ENCODE data around the gene GNA14. TPM values are rescaled to one million over a fixed set of nuclear protein-coding genes. Genes with fewer than 3 reads are reported as not detected.

The GNA14 gene
- total and polyA plus RNA-seq, 12 donors: 1.7 to 11.9 (median 2.9) TPM

DNA sequence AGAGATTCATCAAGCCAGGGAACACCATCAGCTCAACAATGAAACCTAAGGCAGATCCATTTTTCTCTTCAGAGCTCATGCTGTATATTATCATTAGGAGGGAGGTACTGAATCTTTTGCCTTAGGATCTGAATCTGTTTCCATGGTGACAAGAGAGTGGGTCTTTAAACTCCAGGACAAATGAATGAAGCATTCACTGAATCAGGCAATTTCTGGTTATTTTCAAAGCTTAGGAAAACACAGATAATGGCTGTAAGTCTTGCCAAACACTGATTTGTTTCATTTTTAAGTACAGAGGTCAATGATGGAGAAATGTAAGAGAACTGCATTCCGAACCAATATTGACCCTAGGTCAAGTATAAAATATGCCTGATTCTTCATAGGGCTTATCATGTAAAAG is 84.9 kb downstream of the GNA14 start:
- 18 to 52% (median 28%) methylated on average over 1 of the region's 1 CpG for WGBS, 4 donors
- intact Hi-C loops (cut with DNase I): loop anchor here in 1 of 2 donors (10.0 kb wide), 1 partner anchor 72 kb away; no protein-coding TSS in a partner anchor
- peaks cover 4 to 12% of the 10 kb centered on the region in 2 donors for H3K4me1 ChIP-seq (replicated peaks in 1 of 2)
- H3K27me3 ChIP-seq: no peaks in the 10 kb centered on the region
- no peak overlapping the region for H3K27ac ChIP-seq
- TF ChIP-seq, protein P1, sequence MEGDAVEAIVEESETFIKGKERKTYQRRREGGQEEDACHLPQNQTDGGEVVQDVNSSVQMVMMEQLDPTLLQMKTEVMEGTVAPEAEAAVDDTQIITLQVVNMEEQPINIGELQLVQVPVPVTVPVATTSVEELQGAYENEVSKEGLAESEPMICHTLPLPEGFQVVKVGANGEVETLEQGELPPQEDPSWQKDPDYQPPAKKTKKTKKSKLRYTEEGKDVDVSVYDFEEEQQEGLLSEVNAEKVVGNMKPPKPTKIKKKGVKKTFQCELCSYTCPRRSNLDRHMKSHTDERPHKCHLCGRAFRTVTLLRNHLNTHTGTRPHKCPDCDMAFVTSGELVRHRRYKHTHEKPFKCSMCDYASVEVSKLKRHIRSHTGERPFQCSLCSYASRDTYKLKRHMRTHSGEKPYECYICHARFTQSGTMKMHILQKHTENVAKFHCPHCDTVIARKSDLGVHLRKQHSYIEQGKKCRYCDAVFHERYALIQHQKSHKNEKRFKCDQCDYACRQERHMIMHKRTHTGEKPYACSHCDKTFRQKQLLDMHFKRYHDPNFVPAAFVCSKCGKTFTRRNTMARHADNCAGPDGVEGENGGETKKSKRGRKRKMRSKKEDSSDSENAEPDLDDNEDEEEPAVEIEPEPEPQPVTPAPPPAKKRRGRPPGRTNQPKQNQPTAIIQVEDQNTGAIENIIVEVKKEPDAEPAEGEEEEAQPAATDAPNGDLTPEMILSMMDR (IDR thresholded peaks at IDR 0.05): no peak
- TF ChIP-seq POLR2A (IDR thresholded peaks at IDR 0.05): no peak
- no peak for DNase-seq
- no peaks in the 10 kb centered on the region for H3K36me3 ChIP-seq (replicated peaks in 1 of 2)
- H3K4me3 ChIP-seq: no peak overlapping the region
- no peaks in the 10 kb centered on the region for H3K9me3 ChIP-seq (replicated peaks in 1 of 3)

DNA sequence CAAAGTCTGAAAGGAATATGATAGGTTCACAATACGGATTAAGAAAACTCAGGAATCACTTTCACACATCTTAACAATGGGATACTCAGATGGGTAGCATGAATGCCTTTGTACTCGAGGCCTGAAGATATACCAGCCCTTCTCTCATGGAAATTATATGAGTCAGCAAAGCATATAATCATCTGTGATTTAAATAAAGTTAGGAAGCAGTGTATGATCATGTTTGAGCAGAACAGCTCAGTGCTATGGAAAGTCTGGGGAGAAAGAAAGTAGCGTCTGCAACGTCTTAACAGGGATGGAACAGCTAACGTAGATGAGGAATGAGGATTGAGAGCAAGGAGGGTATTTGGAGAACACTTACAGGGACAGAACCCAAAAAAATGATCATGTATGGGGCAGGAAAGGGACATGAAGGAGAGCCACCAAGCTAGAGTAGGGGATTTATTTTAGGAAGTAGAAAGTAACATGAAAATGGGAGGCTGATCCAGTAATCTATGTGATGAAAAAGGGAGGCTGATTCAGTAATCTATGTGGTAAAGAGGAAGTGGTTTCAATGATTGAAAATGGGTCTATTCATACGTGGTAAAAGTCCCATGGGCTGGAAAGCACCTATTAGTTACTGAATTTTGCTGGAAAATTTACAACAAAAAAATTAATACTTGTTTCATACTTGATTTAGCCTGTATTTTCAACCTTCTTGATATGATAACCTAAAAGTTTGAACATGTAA is 85.9 kb downstream of the GNA14 start:
- DNase-seq: no peak
- Histone ChIP-seq H3K27me3 (no peaks in the 10 kb centered on the region), H3K36me3 (replicated peaks in 1 of 2) (no peaks in the 10 kb centered on the region), H3K4me3 (no peak overlapping the region), H3K27ac (no peak overlapping the region), H3K9me3 (replicated peaks in 1 of 3) (no peaks in the 10 kb centered on the region), H3K4me1 (replicated peaks in 1 of 2) (peaks cover 4 to 12% of the 10 kb centered on the region in 2 donors)
- intact Hi-C loops (cut with DNase I): loop anchor here in 1 of 2 donors (10.0 kb wide), 1 partner anchor 73 kb away; no protein-coding TSS in a partner anchor
- 76 to 82% (median 82%) methylated on average over 6 of the region's 6 CpGs for WGBS, 4 donors
- TF ChIP-seq POLR2A (IDR thresholded peaks at IDR 0.05): no peak

DNA sequence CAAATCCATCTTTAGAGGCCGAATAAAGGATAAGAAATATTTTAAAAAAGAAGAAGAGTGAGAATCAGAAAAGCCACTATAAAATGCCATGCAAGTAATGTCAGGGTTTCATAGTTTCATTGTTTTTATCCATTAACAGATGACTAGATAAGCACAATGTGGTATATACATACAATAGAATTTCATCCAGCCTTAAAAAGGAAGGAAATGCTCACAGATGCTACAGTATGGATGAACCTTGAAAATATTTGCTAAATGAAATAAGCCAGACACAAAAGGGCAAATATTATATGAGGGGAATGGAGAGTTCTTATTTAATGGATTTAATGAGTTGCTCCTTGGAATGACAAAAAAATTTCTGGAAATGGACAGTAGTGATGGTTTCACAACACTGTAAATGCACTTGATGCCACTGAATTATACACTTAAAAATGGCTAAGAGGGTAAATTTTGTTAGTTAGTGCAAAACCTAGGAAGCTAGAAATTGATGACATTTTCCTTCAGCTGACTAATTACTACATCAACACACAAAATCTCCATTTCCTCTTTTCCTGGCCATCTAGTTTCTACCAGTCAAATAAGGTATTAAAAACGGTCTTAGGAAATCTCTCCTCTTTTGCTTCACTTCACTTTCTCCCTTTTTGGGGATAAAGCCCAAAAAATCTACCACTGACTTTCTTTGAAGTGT is 86.6 kb downstream of the GNA14 start:
- WGBS, 4 donors: 53 to 71% (median 57%) methylated on average over 2 of the region's 2 CpGs
- no peak overlapping the region for H3K4me3 ChIP-seq
- H3K4me1 ChIP-seq (replicated peaks in 1 of 2): peaks cover 4 to 12% of the 10 kb centered on the region in 2 donors
- no peaks in the 10 kb centered on the region for H3K36me3 ChIP-seq (replicated peaks in 1 of 2)
- H3K27me3 ChIP-seq: no peaks in the 10 kb centered on the region
- TF ChIP-seq POLR2A (IDR thresholded peaks at IDR 0.05): no peak
- TF ChIP-seq, protein P1 (IDR thresholded peaks at IDR 0.05): no peak
- intact Hi-C loops (cut with DNase I): loop anchor here in 1 of 2 donors (10.0 kb wide), 1 partner anchor 73 kb away; no protein-coding TSS in a partner anchor
- no peak for DNase-seq
- no peak overlapping the region for H3K27ac ChIP-seq
- no peaks in the 10 kb centered on the region for H3K9me3 ChIP-seq (replicated peaks in 1 of 3)

DNA sequence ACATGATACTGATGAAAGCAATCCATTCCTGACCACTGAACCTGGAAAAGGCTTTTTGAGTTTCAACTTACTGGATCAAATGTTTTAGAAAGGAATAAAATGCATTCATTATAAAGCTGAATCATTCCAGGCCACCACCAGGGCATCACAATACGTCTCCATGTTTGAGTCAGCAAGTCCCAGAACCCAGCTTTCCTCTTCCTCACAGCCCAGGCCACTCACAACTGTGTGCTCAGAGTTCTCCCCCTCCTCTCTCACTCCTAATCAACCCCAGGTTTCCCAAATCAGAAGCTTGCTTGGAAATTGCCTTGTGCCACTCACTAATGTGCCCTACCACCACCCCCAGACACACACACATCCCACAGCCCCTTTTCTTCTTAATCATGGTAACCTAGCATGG is 91.7 kb downstream of the GNA14 start:
- TF ChIP-seq POLR2A (IDR thresholded peaks at IDR 0.05): no peak
- TF ChIP-seq, protein P1 (IDR thresholded peaks at IDR 0.05): no peak
- WGBS, 4 donors: 56 to 79% (median 63%) methylated on average over 1 of the region's 1 CpG
- no peak overlapping the region for H3K27ac ChIP-seq

More for the DNA sequence above, 91.7 kb downstream of the GNA14 start:
- Histone ChIP-seq H3K4me3 (no peak overlapping the region), H3K36me3 (replicated peaks in 1 of 2) (no peaks in the 10 kb centered on the region), H3K4me1 (replicated peaks in 1 of 2) (peaks cover 0 to under 1% of the 10 kb centered on the region in 2 donors), H3K9me3 (replicated peaks in 1 of 3) (no peaks in the 10 kb centered on the region), H3K27me3 (no peaks in the 10 kb centered on the region)
- no peak for DNase-seq
- intact Hi-C loops (cut with DNase I): no loop called here
